Duodenal mucosa (tissue), 2 donors: ENCODE measurements around the gene PDILT.
"Not testable (repeated sequence)": the region's sequence is repeated elsewhere in the genome, so short reads cannot be mapped to it uniquely, and the experiment has no call there.

ENCODE experiments used
- H3K27ac ChIP-seq: one replicate; pipeline ENCODE4 v1.7.0; 2013; ENCODE audit warnings: low read depth, low read length
- H3K27me3 ChIP-seq, 2 donors: one replicate each; pipeline ENCODE4 v1.7.0; 2013; ENCODE audit warnings: low read length in 2 of 2, control low read depth in 1 of 2; ENCODE audit not compliant: insufficient read depth in 2 of 2, control insufficient read depth in 1 of 2
- H3K36me3 ChIP-seq, 2 donors: one replicate each; pipeline ENCODE4 v1.7.0; 2013; ENCODE audit warnings: low read length in 2 of 2, control low read depth in 1 of 2; ENCODE audit not compliant: insufficient read depth in 2 of 2, control insufficient read depth in 1 of 2
- H3K4me1 ChIP-seq, 2 donors: one replicate each; pipeline ENCODE4 v1.7.0; 2013; ENCODE audit warnings: low read length in 2 of 2, control low read depth in 1 of 2; ENCODE audit not compliant: insufficient read depth in 2 of 2, control insufficient read depth in 1 of 2
- H3K4me3 ChIP-seq, 2 donors: one replicate each; pipeline ENCODE4 v1.7.0; 2013; ENCODE audit warnings: low read length in 2 of 2, low read depth in 1 of 2
- H3K9ac ChIP-seq, 2 donors: one replicate each; pipeline ENCODE4 v1.7.0; 2013; ENCODE audit warnings: low read length in 2 of 2, low read depth in 1 of 2
- H3K9me3 ChIP-seq, 2 donors: one replicate each; pipeline ENCODE4 v1.7.0; 2013; ENCODE audit warnings: low read length in 2 of 2, control low read depth in 1 of 2; ENCODE audit not compliant: control insufficient read depth in 1 of 2

PDILT gene

GRCh38 chr16:20430480-20430879, 25.9 kb upstream of the PDILT start:
- H3K4me1 ChIP-seq, H3K27me3 ChIP-seq, H3K9me3 ChIP-seq, H3K4me3 ChIP-seq, H3K27ac ChIP-seq, H3K36me3 ChIP-seq, H3K9ac ChIP-seq: not testable (repeated sequence)

DNA sequence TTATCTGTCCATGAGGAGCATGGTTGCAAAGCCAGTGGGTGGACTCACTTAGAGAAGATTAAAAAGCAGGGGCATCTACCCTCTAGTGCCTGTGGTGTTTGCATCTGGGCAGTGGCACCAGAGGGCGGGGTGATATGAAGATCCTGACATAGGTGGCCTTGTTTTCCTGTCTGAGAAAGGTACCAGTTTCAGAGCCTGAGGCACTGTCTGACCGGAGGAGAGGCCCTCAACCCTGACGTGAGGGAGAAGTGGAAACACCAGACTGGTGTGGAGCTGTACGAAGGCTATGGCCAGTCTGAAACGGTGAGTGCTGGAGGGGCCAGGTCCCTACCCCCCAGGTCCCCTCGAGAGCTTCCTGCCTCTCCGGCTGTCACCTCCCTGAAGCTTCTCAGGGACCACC, 25.0 kb upstream of the PDILT start:
- H3K9ac ChIP-seq, H3K27me3 ChIP-seq, H3K36me3 ChIP-seq, H3K27ac ChIP-seq, H3K4me3 ChIP-seq, H3K4me1 ChIP-seq, H3K9me3 ChIP-seq: not testable (repeated sequence)

DNA sequence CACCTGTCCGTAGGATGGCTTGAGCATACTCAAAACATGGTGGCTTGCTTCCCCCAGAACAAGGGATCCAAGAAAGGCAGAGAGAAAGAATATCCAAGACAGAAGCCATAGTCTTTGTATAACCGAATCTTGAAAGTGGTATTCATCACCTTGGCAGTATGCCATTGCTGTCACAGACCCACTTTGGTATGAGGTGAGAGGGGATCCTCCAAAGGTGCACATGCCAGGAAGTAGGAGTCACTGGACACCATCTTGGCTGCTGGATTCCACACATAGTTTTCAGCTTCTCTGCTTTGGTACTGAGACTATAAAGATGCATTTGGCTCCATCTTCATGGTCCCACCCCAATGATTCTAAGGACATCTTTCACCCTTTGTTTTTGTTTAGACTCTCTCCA, 22.9 kb upstream of the PDILT start:
- not testable (repeated sequence) for H3K9me3 ChIP-seq, H3K9ac ChIP-seq, H3K4me3 ChIP-seq, H3K36me3 ChIP-seq, H3K4me1 ChIP-seq, H3K27ac ChIP-seq, H3K27me3 ChIP-seq

DNA sequence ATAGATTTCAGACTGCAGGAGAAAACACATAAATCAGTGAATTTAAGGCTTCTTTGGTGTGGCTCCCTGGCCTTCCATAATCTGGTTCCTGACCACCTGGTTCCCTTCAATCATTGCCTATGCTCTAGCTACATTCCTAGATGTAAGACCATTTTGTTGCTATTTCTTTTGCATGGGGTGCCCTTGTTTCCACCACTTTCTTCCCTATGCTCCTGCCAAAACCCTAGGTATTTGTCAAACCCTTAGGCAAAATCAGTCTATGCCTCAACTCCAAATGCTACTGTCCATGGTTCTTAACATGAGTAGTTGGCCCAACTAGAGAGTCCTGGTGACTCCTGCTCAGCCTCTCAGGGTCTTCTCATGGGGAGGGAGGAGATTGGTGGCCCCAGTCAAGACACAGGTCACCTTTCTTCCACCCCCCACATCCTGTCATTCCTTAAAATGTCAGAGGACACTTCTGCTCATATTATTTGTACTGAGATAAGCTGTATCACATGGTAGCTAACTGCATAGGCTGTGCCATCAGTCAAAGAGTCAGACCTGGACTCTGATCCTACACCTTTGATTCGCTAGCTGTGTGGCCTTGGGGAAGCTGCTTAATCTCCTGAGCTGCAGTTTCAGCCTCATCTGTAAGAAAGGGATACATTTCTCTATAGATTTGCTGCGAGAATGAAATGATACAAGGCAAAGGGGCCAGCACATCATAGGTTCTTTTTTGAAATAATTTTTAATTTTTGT, 19.8 kb upstream of the PDILT start:
- Histone ChIP-seq H3K4me1 (no peaks in the 10 kb centered on the region), H3K27me3 (no peaks in the 10 kb centered on the region), H3K9me3 (no peaks in the 10 kb centered on the region), H3K9ac (no peak overlapping the region), H3K27ac (no peak overlapping the region), H3K36me3 (no peaks in the 10 kb centered on the region), H3K4me3 (no peak overlapping the region)

DNA sequence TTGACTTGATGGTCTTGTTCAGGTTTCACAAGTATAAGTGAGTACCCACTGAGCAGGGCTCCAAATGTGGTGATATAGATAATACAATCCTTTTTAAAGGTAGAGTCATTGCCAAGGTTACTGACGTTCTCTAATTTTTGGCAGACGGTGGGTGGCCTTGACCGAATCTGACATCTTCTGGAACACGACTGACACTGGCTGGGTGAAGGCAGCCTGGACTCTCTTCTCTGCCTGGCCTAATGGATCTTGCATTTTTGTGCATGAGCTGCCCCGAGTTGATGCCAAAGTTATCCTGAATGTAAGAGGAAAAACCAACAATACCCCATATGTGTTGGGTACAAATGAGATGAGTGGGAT, 19.2 kb upstream of the PDILT start:
- not testable (repeated sequence) for H3K27ac ChIP-seq, H3K4me3 ChIP-seq, H3K36me3 ChIP-seq, H3K4me1 ChIP-seq, H3K27me3 ChIP-seq, H3K9ac ChIP-seq, H3K9me3 ChIP-seq

DNA sequence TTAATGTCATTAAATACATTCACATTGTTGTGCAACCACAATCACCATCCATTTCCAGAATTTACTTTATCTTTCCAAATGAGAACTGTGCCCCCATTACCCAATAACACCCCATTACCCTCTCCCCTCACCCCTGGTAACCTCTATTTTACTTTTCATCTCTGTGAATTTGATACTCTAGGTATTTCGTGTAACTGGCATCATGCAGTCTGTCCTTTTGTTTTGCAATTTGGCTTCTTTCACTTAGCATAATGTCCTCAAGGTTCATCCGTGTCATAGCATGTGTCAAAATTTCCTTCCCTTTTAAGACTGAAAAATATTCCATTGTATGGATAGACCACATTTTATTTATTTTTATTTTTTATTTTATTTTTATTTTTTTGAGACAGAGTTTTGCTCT, 17.2 kb upstream of the PDILT start:
- not testable (repeated sequence) for H3K9me3 ChIP-seq, H3K27ac ChIP-seq, H3K27me3 ChIP-seq, H3K9ac ChIP-seq, H3K4me1 ChIP-seq, H3K4me3 ChIP-seq, H3K36me3 ChIP-seq

DNA sequence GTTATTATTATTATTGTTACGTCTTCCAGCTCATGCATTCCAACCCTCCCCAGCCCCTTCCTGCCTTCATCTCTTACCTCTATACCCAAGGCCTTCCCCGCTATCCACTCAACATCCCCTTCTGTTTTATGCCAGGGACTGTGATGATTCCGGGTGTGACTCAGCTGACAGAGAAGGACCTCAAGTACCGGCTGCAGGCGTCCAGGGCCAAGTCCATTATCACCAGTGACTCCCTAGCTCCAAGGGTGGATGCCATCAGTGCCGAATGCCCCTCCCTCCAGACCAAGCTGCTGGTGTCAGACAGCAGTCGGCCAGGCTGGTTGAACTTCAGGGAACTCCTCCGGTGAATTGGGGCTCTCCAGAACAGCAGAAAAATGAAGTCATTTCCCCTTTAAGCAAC, 14.6 kb upstream of the PDILT start:
- not testable (repeated sequence) for H3K27me3 ChIP-seq, H3K27ac ChIP-seq, H3K4me1 ChIP-seq, H3K36me3 ChIP-seq, H3K9ac ChIP-seq, H3K9me3 ChIP-seq, H3K4me3 ChIP-seq

- no peak overlapping the region for H3K9ac ChIP-seq
- H3K36me3 ChIP-seq, result no peaks in the 10 kb centered on the region
- no peak overlapping the region for H3K4me3 ChIP-seq
- no peaks in the 10 kb centered on the region for H3K4me1 ChIP-seq
- no peaks in the 10 kb centered on the region for H3K9me3 ChIP-seq
- H3K27ac ChIP-seq, result no peak overlapping the region
- no peaks in the 10 kb centered on the region for H3K27me3 ChIP-seq
These were observed 11.0 kb upstream of the PDILT start for GRCh38 chr16:20415541-20415940.

GRCh38 chr16:20411055-20411454, 6.5 kb upstream of the PDILT start:
- Histone ChIP-seq H3K27ac (no peak overlapping the region), H3K4me3 (no peak overlapping the region), H3K27me3 (no peaks in the 10 kb centered on the region), H3K36me3 (no peaks in the 10 kb centered on the region), H3K9me3 (no peaks in the 10 kb centered on the region), H3K4me1 (no peaks in the 10 kb centered on the region), H3K9ac (no peak overlapping the region)

GRCh38 chr16:20410121-20410723, 5.7 kb upstream of the PDILT start:
- H3K4me1 ChIP-seq, result no peaks in the 10 kb centered on the region
- no peaks in the 10 kb centered on the region for H3K9me3 ChIP-seq
- no peak overlapping the region for H3K4me3 ChIP-seq
- H3K27me3 ChIP-seq, result no peaks in the 10 kb centered on the region
- H3K36me3 ChIP-seq, result no peaks in the 10 kb centered on the region
- peak overlapping the region; percentile 20 for H3K27ac ChIP-seq
- no peak overlapping the region for H3K9ac ChIP-seq
